BJ (cell line): ENCODE data around the gene RNF220. TPM values are rescaled to one million over a fixed set of nuclear protein-coding genes. Genes with fewer than 3 reads are reported as not detected.

Experiments used
- CTCF ChIA-PET: fragments of 350-600 bp; formaldehyde crosslinking; extraction: SDS; loops from one replicate; lab custom pipeline; 2021; ENCODE audit warnings: antibody characterized with exemption, inconsistent platforms; lab: Yijun Ruan, JAX
- POLR2A ChIA-PET: fragments of 300-600 bp; sonication (Branson Sonifier 250); formaldehyde crosslinking; extraction: SDS; loops from one replicate; lab custom pipeline; 2021; ENCODE audit warnings: antibody characterized with exemption; lab: Charles Lee
- DNase-seq: peaks from one replicate; pipeline ENCODE4 v3.0.0-alpha.2; 2011; ENCODE audit warnings: low read depth
- H3K27me3 ChIP-seq: 2 replicates; pipeline ENCODE4 v1.6.0; 2011; ENCODE audit warnings: low read length; ENCODE audit not compliant: control insufficient read depth, insufficient read depth
- H3K36me3 ChIP-seq: 2 replicates; pipeline ENCODE4 v1.5.1; 2011; ENCODE audit warnings: low read length; ENCODE audit not compliant: control insufficient read depth, insufficient read depth
- H3K4me3 ChIP-seq: 2 replicates; pipeline ENCODE4 v1.5.1; 2011; ENCODE audit warnings: low read depth, mild to moderate bottlenecking, control low read depth, low read length
- polyA plus RNA-seq: library from polyadenylated mRNA; depleted of rRNA; stranded (reverse); fragments of >200 nt; gene quantifications from 2 replicates; pipeline ENCODE4 v1.2.3, GENCODE V29; 2011
- TF ChIP-seq, protein P1 (sequence below): IDR thresholded peaks from 2 replicates; pipeline ENCODE4 v1.5.1; 2011; ENCODE audit warnings: low read depth, mild to moderate bottlenecking, control low read depth, inconsistent platforms, low read length, moderate library complexity; ENCODE audit not compliant: insufficient read depth

The RNF220 gene
- polyA plus RNA-seq, 1 experiment: 65.4 TPM

GRCh38 chr1:44508397-44508745 is 103.3 kb downstream of the RNF220 start:
- TF ChIP-seq, protein P1, sequence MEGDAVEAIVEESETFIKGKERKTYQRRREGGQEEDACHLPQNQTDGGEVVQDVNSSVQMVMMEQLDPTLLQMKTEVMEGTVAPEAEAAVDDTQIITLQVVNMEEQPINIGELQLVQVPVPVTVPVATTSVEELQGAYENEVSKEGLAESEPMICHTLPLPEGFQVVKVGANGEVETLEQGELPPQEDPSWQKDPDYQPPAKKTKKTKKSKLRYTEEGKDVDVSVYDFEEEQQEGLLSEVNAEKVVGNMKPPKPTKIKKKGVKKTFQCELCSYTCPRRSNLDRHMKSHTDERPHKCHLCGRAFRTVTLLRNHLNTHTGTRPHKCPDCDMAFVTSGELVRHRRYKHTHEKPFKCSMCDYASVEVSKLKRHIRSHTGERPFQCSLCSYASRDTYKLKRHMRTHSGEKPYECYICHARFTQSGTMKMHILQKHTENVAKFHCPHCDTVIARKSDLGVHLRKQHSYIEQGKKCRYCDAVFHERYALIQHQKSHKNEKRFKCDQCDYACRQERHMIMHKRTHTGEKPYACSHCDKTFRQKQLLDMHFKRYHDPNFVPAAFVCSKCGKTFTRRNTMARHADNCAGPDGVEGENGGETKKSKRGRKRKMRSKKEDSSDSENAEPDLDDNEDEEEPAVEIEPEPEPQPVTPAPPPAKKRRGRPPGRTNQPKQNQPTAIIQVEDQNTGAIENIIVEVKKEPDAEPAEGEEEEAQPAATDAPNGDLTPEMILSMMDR: no peak
- H3K27me3 ChIP-seq: peaks cover 33% of the 10 kb centered on the region
- POLR2A ChIA-PET: no interaction called here
- H3K36me3 ChIP-seq: no peaks in the 10 kb centered on the region
- DNase-seq: no peak
- no peak overlapping the region for H3K4me3 ChIP-seq
- CTCF ChIA-PET: no interaction called here

DNA sequence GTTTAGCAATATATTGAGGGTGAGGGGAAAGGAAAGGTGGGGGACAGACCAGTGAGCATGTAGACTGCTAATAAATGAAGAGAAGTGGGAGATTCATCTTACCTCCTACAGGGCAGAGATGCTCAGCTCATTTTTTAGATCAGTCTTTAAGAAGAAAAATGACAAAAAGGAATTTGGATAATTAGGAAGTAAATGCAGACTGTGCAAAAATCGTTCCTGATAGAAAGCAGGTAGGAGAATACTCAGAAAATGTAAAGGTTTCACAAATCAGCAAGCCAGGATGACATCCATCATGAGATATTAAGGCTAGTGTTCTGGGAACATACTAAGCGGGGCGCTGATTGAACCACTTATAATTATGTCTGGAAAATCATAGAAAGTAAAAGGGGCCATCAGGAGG is 106.3 kb downstream of the RNF220 start:
- POLR2A ChIA-PET: no interaction called here
- DNase-seq: no peak
- TF ChIP-seq, protein P1: no peak
- no peak overlapping the region for H3K4me3 ChIP-seq
- peaks cover 32% of the 10 kb centered on the region for H3K27me3 ChIP-seq
- no peaks in the 10 kb centered on the region for H3K36me3 ChIP-seq
- CTCF ChIA-PET: no interaction called here

- POLR2A ChIA-PET: no interaction called here
- CTCF ChIA-PET: no interaction called here
- TF ChIP-seq, protein P1: no peak
- peaks cover 31% of the 10 kb centered on the region for H3K27me3 ChIP-seq
- H3K36me3 ChIP-seq: no peaks in the 10 kb centered on the region
- DNase-seq: no peak
- H3K4me3 ChIP-seq: no peak overlapping the region
These were observed 106.7 kb downstream of the RNF220 start for GRCh38 chr1:44511769-44512168.

DNA sequence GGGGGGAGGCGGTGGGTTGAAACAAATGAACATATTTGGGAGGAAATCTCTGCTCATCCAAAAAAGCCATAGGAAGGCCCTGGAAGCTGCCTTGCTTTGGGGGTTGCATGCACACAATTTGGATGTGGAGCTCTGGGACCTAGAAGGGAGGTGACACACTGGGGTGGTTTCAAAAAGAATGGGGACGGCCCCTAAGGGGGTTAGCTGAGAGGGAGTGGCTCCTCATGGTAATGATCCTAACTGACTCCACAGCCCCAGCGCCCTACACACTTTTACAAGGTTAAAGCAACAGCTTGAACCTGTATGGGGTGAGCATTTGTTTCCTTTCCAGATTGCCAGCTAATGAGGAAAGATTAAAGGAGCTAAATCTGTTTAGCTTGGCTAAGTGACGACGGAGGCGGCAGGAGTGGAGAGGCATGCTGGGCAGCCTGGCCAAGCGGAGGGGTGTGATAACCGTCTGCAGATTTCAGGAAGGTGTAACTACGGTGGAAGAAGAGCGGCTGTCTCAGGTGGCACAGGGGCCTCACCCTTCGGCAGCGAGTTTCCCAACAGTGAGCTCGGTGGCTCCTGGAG is 107.3 kb downstream of the RNF220 start:
- no peak overlapping the region for H3K4me3 ChIP-seq
- H3K36me3 ChIP-seq: no peaks in the 10 kb centered on the region
- POLR2A ChIA-PET: no interaction called here
- CTCF ChIA-PET: interaction anchor here (2.9 kb wide), 1 partner anchor 295 kb away, joined by 6 read pairs; no protein-coding TSS in a partner anchor
- H3K27me3 ChIP-seq: peaks cover 27% of the 10 kb centered on the region
- TF ChIP-seq, protein P1: no peak
- DNase-seq: no peak

DNA sequence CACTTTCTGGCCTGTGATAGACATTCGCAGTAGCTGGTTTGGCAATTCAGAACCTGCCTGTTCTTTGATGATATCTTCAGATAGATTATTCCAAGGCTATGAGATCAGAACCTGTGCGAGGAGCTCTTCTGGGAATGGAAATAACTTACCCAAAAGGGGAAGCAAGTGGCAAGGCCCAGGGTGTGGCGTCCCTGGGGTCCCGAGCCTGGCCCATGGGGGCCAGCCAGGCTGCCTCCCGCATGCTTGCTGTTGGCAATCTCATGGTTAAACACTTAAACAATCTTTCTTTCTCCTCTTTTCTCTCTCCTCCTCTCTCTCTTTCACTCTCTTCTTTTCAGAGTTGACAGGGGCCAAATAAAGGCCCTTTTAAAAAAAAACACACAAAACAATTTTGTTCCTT is 108.1 kb downstream of the RNF220 start:
- Histone ChIP-seq H3K4me3 (no peak overlapping the region), H3K27me3 (peaks cover 24% of the 10 kb centered on the region), H3K36me3 (no peaks in the 10 kb centered on the region)
- CTCF ChIA-PET: interaction anchor here (2.9 kb wide), 1 partner anchor 296 kb away, joined by 6 read pairs; no protein-coding TSS in a partner anchor
- DNase-seq: no peak
- POLR2A ChIA-PET: no interaction called here
- TF ChIP-seq, protein P1: no peak
